H9 (cell line): ENCODE measurements around the gene GPR107. TPM values are rescaled to one million over a fixed set of nuclear protein-coding genes. Genes with fewer than 3 reads are reported as not detected.

Experiments
- DNase-seq: peaks from one replicate; pipeline ENCODE4 v3.0.0-alpha.2; 2017
- H2AFZ ChIP-seq: one replicate; pipeline ENCODE4 v1.6.1; 2013; ENCODE audit warnings: mild to moderate bottlenecking, low read length, control low read depth, moderate library complexity
- H2AK5ac ChIP-seq: 2 replicates; pipeline ENCODE4 v1.6.1; 2013; ENCODE audit warnings: low read length, control low read depth, mixed read lengths; ENCODE audit not compliant: insufficient read length
- H2BK120ac ChIP-seq: one replicate; pipeline ENCODE4 v1.6.1; 2013; ENCODE audit warnings: low read depth, mild to moderate bottlenecking, low read length, control low read depth, inconsistent platforms; ENCODE audit not compliant: poor library complexity, severe bottlenecking
- H2BK12ac ChIP-seq: 2 replicates; pipeline ENCODE4 v1.6.1; 2013; ENCODE audit warnings: low read length, control low read depth, mixed read lengths, low read depth; ENCODE audit not compliant: insufficient read length
- H2BK15ac ChIP-seq: 2 replicates; pipeline ENCODE4 v1.6.1; 2013; ENCODE audit warnings: low read depth, low read length, control low read depth
- H2BK20ac ChIP-seq: one replicate; pipeline ENCODE4 v1.6.1; 2013; ENCODE audit warnings: low read depth, mild to moderate bottlenecking, low read length, control low read depth, inconsistent platforms; ENCODE audit not compliant: poor library complexity, severe bottlenecking
- H2BK5ac ChIP-seq: 2 replicates; pipeline ENCODE4 v1.6.1; 2013; ENCODE audit warnings: low read length, control low read depth, mixed read lengths; ENCODE audit not compliant: insufficient read length
- H3K14ac ChIP-seq: 2 replicates; pipeline ENCODE4 v1.6.1; 2013; ENCODE audit warnings: low read length, control low read depth; ENCODE audit not compliant: insufficient read depth
- H3K18ac ChIP-seq: 2 replicates; pipeline ENCODE4 v1.6.1; 2013; ENCODE audit warnings: low read depth, mild to moderate bottlenecking, mixed read lengths, low read length, control low read depth; ENCODE audit not compliant: insufficient read length
- H3K23ac ChIP-seq: 2 replicates; pipeline ENCODE4 v1.6.1; 2013; ENCODE audit warnings: low read length, control low read depth, mixed read lengths, low read depth; ENCODE audit not compliant: insufficient read length
- H3K23me2 ChIP-seq: 2 replicates; pipeline ENCODE4 v1.6.1; 2013; ENCODE audit warnings: low read depth, mild to moderate bottlenecking, mixed read lengths, low read length, control low read depth; ENCODE audit not compliant: insufficient read length, poor library complexity, severe bottlenecking
- H3K27ac ChIP-seq: 2 replicates; pipeline ENCODE4 v1.5.1; 2013; ENCODE audit warnings: low read length, control low read depth, mixed read lengths, low read depth; ENCODE audit not compliant: insufficient read length
- H3K27me3 ChIP-seq: 2 replicates; pipeline ENCODE4 v1.6.1; 2013; ENCODE audit warnings: low read length, control low read depth, inconsistent platforms; ENCODE audit not compliant: insufficient read depth
- H3K4ac ChIP-seq: 2 replicates; pipeline ENCODE4 v1.6.1; 2013; ENCODE audit warnings: low read depth, mild to moderate bottlenecking, control low read depth, inconsistent platforms, low read length, moderate library complexity
- H3K4me1 ChIP-seq: 2 replicates; pipeline ENCODE4 v1.6.1; 2013; ENCODE audit warnings: low read length, control low read depth, inconsistent platforms; ENCODE audit not compliant: insufficient read depth
- H3K4me2 ChIP-seq: 2 replicates; pipeline ENCODE4 v1.6.1; 2013; ENCODE audit warnings: low read length, control low read depth, mixed read lengths; ENCODE audit not compliant: insufficient read length, insufficient read depth
- H3K56ac ChIP-seq: 2 replicates; pipeline ENCODE4 v1.6.1; 2013; ENCODE audit warnings: low read depth, mild to moderate bottlenecking, mixed read lengths, low read length, control low read depth; ENCODE audit not compliant: insufficient read length
- H3K79me1 ChIP-seq: 2 replicates; pipeline ENCODE4 v1.6.1; 2013; ENCODE audit warnings: low read depth, mild to moderate bottlenecking, moderate library complexity, low read length, control low read depth, inconsistent platforms; ENCODE audit not compliant: insufficient read depth, poor library complexity, severe bottlenecking
- H3K79me2 ChIP-seq: 2 replicates; pipeline ENCODE4 v1.6.1; 2013; ENCODE audit warnings: low read length, control low read depth, inconsistent platforms; ENCODE audit not compliant: insufficient read depth
- H3K9ac ChIP-seq: 2 replicates; pipeline ENCODE4 v1.6.1; 2013; ENCODE audit warnings: low read length, control low read depth, mixed read lengths; ENCODE audit not compliant: insufficient read length; ENCODE audit errors: extremely low read depth
- H3K9me3 ChIP-seq: one replicate; pipeline ENCODE4 v1.6.1; 2013; ENCODE audit warnings: low read depth, low read length, inconsistent platforms; ENCODE audit not compliant: control insufficient read depth
- H3T11ph ChIP-seq: one replicate; pipeline ENCODE4 v1.6.1; 2013; ENCODE audit warnings: mild to moderate bottlenecking, low read length, control low read depth, inconsistent platforms
- H4K20me1 ChIP-seq: one replicate; pipeline ENCODE4 v1.6.1; 2013; ENCODE audit not compliant: control insufficient read depth, insufficient read length, insufficient read depth
- H4K5ac ChIP-seq: 2 replicates; pipeline ENCODE4 v1.6.1; 2013; ENCODE audit warnings: low read depth, mild to moderate bottlenecking, mixed read lengths, low read length, control low read depth; ENCODE audit not compliant: insufficient read length
- H4K8ac ChIP-seq: replicated peaks from 2 replicates; pipeline ENCODE4 v1.6.1; 2013; ENCODE audit warnings: low read length, control low read depth, mixed read lengths, low read depth; ENCODE audit not compliant: insufficient read length
- H4K91ac ChIP-seq: 2 replicates; pipeline ENCODE4 v1.6.1; 2013; ENCODE audit warnings: low read depth, mild to moderate bottlenecking, moderate library complexity, mixed read lengths, low read length, control low read depth; ENCODE audit not compliant: insufficient read length
- H3K27ac Mint-ChIP-seq, 3 experiments: 2 replicates in 2 of 3; 3 replicates in 1 of 3; pipeline ENCODE4 v1.8.0; 2020 to 2021; ENCODE audit warnings: mixed read lengths in 3 of 3, mild to moderate bottlenecking in 1 of 3, moderate library complexity in 1 of 3
- H3K27me3 Mint-ChIP-seq: 2 replicates; pipeline ENCODE4 v1.8.0; 2021; ENCODE audit warnings: low read depth, mild to moderate bottlenecking, moderate library complexity, mixed read lengths
- H3K36me3 Mint-ChIP-seq, 3 experiments: 2 replicates in 2 of 3; 3 replicates in 1 of 3; pipeline ENCODE4 v1.8.0; 2020 to 2021; ENCODE audit warnings: low read depth in 3 of 3, mixed read lengths in 3 of 3; ENCODE audit not compliant: insufficient read depth in 1 of 3
- H3K4me1 Mint-ChIP-seq, 2 experiments: 2 replicates each; pipeline ENCODE4 v1.8.0; 2020; ENCODE audit warnings: mixed read lengths in 2 of 2
- H3K4me3 Mint-ChIP-seq, 2 experiments: 2 replicates in 1 of 2; 3 replicates in 1 of 2; pipeline ENCODE4 v1.8.0; 2020 to 2021; ENCODE audit warnings: mild to moderate bottlenecking in 2 of 2, mixed read lengths in 2 of 2, moderate library complexity in 1 of 2
- H3K9me3 Mint-ChIP-seq, 2 experiments: 2 replicates in 1 of 2; 3 replicates in 1 of 2; pipeline ENCODE4 v1.8.0; 2020; ENCODE audit warnings: mild to moderate bottlenecking in 2 of 2, mixed read lengths in 2 of 2, moderate library complexity in 1 of 2
- WGBS: extraction: QIAGEN DNeasy Blood & Tissue Kit; methylation state at CpG from one replicate; pipeline ENCODE4 v1.1.7; 2013; ENCODE audit warnings: missing lambda C conversion rate, low lambda C conversion rate, mixed read lengths; ENCODE audit not compliant: insufficient read length; ENCODE audit errors: extremely low coverage; 5-methylcytosine and 5-hydroxymethylcytosine counted together
- total RNA-seq: library from RNA; stranded (reverse); gene quantifications from 2 replicates; pipeline ENCODE4 v1.2.1, GENCODE V29; 2021
- TF ChIP-seq, protein P1 (sequence below): fragments of 200-600 bp; sonication (generic); conservative IDR thresholded peaks from 3 replicates; pipeline ENCODE4 v1.8.0; 2021; ENCODE audit warnings: antibody characterized with exemption, mild to moderate bottlenecking

GPR107 gene
- total RNA-seq, 1 experiment from 2014 or later = 38.0 TPM

DNA sequence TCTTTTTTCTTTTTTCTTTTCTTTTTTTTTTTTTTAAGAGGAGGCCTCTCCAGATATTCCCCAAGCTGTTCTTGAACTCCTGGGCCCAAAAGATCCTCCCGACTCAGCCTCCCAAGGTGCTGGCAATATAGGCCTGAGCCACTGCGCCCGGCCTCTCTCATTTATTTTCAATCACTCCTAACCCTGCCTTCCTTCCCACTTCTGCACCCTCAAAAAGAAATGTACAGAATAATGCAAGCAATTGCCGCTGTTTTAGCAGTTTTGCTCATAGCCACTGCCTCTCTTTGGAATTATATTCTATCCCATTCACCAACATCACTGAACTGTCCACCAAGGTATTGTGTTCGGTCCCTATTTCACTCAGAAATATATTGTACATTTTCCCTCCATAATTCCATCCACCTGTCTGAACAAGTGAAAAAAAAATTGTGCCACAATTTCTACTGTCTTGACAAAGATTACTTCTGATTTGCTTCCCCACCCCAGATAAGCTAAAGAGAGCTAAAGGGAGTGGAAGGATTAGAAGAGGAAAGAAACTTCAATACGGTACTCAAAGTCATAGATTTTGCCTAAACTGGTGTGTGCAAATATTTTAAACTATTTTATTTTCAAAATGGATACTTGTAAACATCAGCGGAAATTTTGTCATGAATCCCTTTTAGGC is 12.6 kb upstream of the GPR107 start:
- H3K4me1 Mint-ChIP-seq = peaks cover 21 to 29% of the 10 kb centered on the region in 2 experiments
- peaks cover 28% of the 10 kb centered on the region for H3K27me3 Mint-ChIP-seq
- peak overlapping the region; percentile 96 to 98 for H3K4me3 Mint-ChIP-seq
- Histone ChIP-seq H4K20me1 (no peaks in the 10 kb centered on the region), H2AK5ac (no peak overlapping the region), H3K23me2 (peaks cover 14% of the 10 kb centered on the region), H4K5ac (no peak overlapping the region), H3K9me3 (no peaks in the 10 kb centered on the region), H2BK120ac (no peak overlapping the region), H3K27ac (no peak overlapping the region), H2AFZ (no peak overlapping the region), H3K4ac (no peak overlapping the region), H2BK15ac (no peak overlapping the region), H3K18ac (no peak overlapping the region), H3K79me2 (no peaks in the 10 kb centered on the region; the same call in 1 of the 2 replicates), H2BK5ac (no peak overlapping the region), H2BK20ac (no peak overlapping the region), H3K56ac (no peak overlapping the region), H3K14ac (no peak overlapping the region), H3K9ac (no peak overlapping the region), H3K27me3 (no peaks in the 10 kb centered on the region; the same call in 1 of the 2 replicates), H4K91ac (no peak overlapping the region), H2BK12ac (no peak overlapping the region), H3K23ac (no peak overlapping the region), H3K4me1 (no peaks in the 10 kb centered on the region), H3K79me1 (peaks cover 2% of the 10 kb centered on the region), H3K4me2 (peak overlapping the region; percentile 100), H3T11ph (no peak overlapping the region), H4K8ac (no peak overlapping the region)
- no peak for DNase-seq
- H3K9me3 Mint-ChIP-seq = peaks cover 2 to 3% of the 10 kb centered on the region in 2 experiments; a peak in 3 of 5 replicates
- no CpG with 5 or more reads among the region's 7 CpGs for WGBS
- TF ChIP-seq, protein P1, sequence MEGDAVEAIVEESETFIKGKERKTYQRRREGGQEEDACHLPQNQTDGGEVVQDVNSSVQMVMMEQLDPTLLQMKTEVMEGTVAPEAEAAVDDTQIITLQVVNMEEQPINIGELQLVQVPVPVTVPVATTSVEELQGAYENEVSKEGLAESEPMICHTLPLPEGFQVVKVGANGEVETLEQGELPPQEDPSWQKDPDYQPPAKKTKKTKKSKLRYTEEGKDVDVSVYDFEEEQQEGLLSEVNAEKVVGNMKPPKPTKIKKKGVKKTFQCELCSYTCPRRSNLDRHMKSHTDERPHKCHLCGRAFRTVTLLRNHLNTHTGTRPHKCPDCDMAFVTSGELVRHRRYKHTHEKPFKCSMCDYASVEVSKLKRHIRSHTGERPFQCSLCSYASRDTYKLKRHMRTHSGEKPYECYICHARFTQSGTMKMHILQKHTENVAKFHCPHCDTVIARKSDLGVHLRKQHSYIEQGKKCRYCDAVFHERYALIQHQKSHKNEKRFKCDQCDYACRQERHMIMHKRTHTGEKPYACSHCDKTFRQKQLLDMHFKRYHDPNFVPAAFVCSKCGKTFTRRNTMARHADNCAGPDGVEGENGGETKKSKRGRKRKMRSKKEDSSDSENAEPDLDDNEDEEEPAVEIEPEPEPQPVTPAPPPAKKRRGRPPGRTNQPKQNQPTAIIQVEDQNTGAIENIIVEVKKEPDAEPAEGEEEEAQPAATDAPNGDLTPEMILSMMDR = no peak
- H3K36me3 Mint-ChIP-seq = peaks cover 0 to 3% (median 2%) of the 10 kb centered on the region in 3 experiments; a peak in 2 of 7 replicates
- H3K27ac Mint-ChIP-seq = no peak overlapping the region
